ENCODE measurements around the gene LRIG2. TPM values are rescaled to one million over a fixed set of nuclear protein-coding genes. Genes with fewer than 3 reads are reported as not detected.
"Not testable (repeated sequence)": the region's sequence is repeated elsewhere in the genome, so short reads cannot be mapped to it uniquely, and the experiment has no call there.

Gene LRIG2
- total and polyA plus RNA-seq, 4 donors = 2.9 to 33.6 (median 8.3) TPM

- 43 to 56% methylated on average over 6 of the region's 6 CpGs for WGBS, 2 donors
Observed at GRCh38 chr1:113072141-113072756, 749 bp upstream of the LRIG2 start.

GRCh38 chr1:113073479-113073950 lies 517 bp downstream of the LRIG2 start:
- DNase-seq (peak in 1 of 3 donors; percentile 68), ATAC-seq (ENCODE audit: insufficient read depth, low FRiP score) (peak; percentile 34)
- whole genome bisulfite sequencing, 2 donors = 0 to 1% methylated on average over 20 to 22 of the region's 22 CpGs
- H3K36me3 ChIP-seq (ENCODE audit: control insufficient read depth in 4 of 4, insufficient read depth in 4 of 4, low read length in 4 of 4) = peaks cover 0 to 2% (median 0%) of the 10 kb centered on the region in 4 donors
- H3K4me3 ChIP-seq = peak overlapping the region; percentile 64
- peak overlapping the region; percentile 70 to 77 for H3K9ac ChIP-seq (ENCODE audit: insufficient read depth in 1 of 2, low read length in 2 of 2)
- H3K27ac ChIP-seq (ENCODE audit: low read depth in 1 of 2, low read length in 1 of 2) = peak overlapping the region; percentile 90 to 93
- peaks cover 0 to 15% (median 0%) of the 10 kb centered on the region in 5 donors for H3K4me1 ChIP-seq (ENCODE audit: control insufficient read depth in 5 of 5, insufficient read depth in 5 of 5, low read length in 5 of 5)
- H3K27me3 ChIP-seq (ENCODE audit: control insufficient read depth in 3 of 3, insufficient read depth in 3 of 3, low read length in 2 of 3) = no peaks in the 10 kb centered on the region
- H3K9me3 ChIP-seq (ENCODE audit: control insufficient read depth in 4 of 4, insufficient read depth in 3 of 4, low read length in 3 of 4) = no peaks in the 10 kb centered on the region
- TF ChIP-seq CTCF (IDR thresholded peaks at IDR 0.05; ENCODE audit: control extremely low read depth, extremely low read depth) = peak; percentile 31

More at GRCh38 chr1:113072141-113072756, 749 bp upstream of the LRIG2 start:
- H3K4me3 ChIP-seq = peak overlapping the region; percentile 31
- no peaks in the 10 kb centered on the region for H3K36me3 ChIP-seq (ENCODE audit: control insufficient read depth in 4 of 4, insufficient read depth in 4 of 4, low read length in 4 of 4)
- H3K27me3 ChIP-seq (ENCODE audit: control insufficient read depth in 3 of 3, insufficient read depth in 3 of 3, low read length in 2 of 3) = no peaks in the 10 kb centered on the region
- peak overlapping the region; percentile 82 to 90 for H3K27ac ChIP-seq (ENCODE audit: low read depth in 1 of 2, low read length in 1 of 2)
- H3K9ac ChIP-seq (ENCODE audit: insufficient read depth in 1 of 2, low read length in 2 of 2) = peak overlapping the region in 1 of 2 donors; percentile 94
- peaks cover 0 to 15% (median 0%) of the 10 kb centered on the region in 5 donors for H3K4me1 ChIP-seq (ENCODE audit: control insufficient read depth in 5 of 5, insufficient read depth in 5 of 5, low read length in 5 of 5)
- DNase-seq (no peak), ATAC-seq (ENCODE audit: insufficient read depth, low FRiP score) (no peak)
- H3K9me3 ChIP-seq (ENCODE audit: control insufficient read depth in 4 of 4, insufficient read depth in 3 of 4, low read length in 3 of 4) = no peaks in the 10 kb centered on the region
- TF ChIP-seq CTCF (IDR thresholded peaks at IDR 0.05; ENCODE audit: control extremely low read depth, extremely low read depth) = peak; percentile 24

GRCh38 chr1:113074237-113074636 lies 1.2 kb downstream of the LRIG2 start:
- peak overlapping the region in 1 of 2 donors; percentile 93 for H3K27ac ChIP-seq (ENCODE audit: low read depth in 1 of 2, low read length in 1 of 2)
- 64 to 69% methylated on average over 6 of the region's 6 CpGs for WGBS, 2 donors
- no peak for DNase-seq
- peak overlapping the region in 1 of 2 donors; percentile 77 for H3K9ac ChIP-seq (ENCODE audit: insufficient read depth in 1 of 2, low read length in 2 of 2)
- H3K4me1 ChIP-seq (ENCODE audit: control insufficient read depth in 5 of 5, insufficient read depth in 5 of 5, low read length in 5 of 5) = peaks cover 0 to 15% (median 0%) of the 10 kb centered on the region in 5 donors
- no peaks in the 10 kb centered on the region for H3K9me3 ChIP-seq (ENCODE audit: control insufficient read depth in 4 of 4, insufficient read depth in 3 of 4, low read length in 3 of 4)
- no peak overlapping the region for H3K4me3 ChIP-seq
- ATAC-seq (ENCODE audit: insufficient read depth, low FRiP score) = no peak
- H3K27me3 ChIP-seq (ENCODE audit: control insufficient read depth in 3 of 3, insufficient read depth in 3 of 3, low read length in 2 of 3) = no peaks in the 10 kb centered on the region
- no peak for TF ChIP-seq CTCF (IDR thresholded peaks at IDR 0.05; ENCODE audit: control extremely low read depth, extremely low read depth)
- peaks cover 0 to 2% (median 1%) of the 10 kb centered on the region in 4 donors for H3K36me3 ChIP-seq (ENCODE audit: control insufficient read depth in 4 of 4, insufficient read depth in 4 of 4, low read length in 4 of 4)

GRCh38 chr1:113077978-113078377 lies 5.0 kb downstream of the LRIG2 start:
- H3K4me1 ChIP-seq (ENCODE audit: control insufficient read depth in 5 of 5, insufficient read depth in 5 of 5, low read length in 5 of 5); H3K9ac ChIP-seq (ENCODE audit: insufficient read depth in 1 of 2, low read length in 2 of 2); H3K27me3 ChIP-seq (ENCODE audit: control insufficient read depth in 3 of 3, insufficient read depth in 3 of 3, low read length in 2 of 3); H3K9me3 ChIP-seq (ENCODE audit: control insufficient read depth in 4 of 4, insufficient read depth in 3 of 4, low read length in 3 of 4); H3K4me3 ChIP-seq; H3K27ac ChIP-seq (ENCODE audit: low read depth in 1 of 2, low read length in 1 of 2); ATAC-seq (ENCODE audit: insufficient read depth, low FRiP score); DNase-seq; H3K36me3 ChIP-seq (ENCODE audit: control insufficient read depth in 4 of 4, insufficient read depth in 4 of 4, low read length in 4 of 4): not testable (repeated sequence)
- WGBS, 2 donors = 97 to 98% methylated on average over 2 of the region's 2 CpGs
